Activated naive CD4-positive, alpha-beta T cell treated with anti-CD3 and anti-CD28 coated beads for 36 hours (primary cell): ENCODE data around the gene MUC21. TPM values are rescaled to one million over a fixed set of nuclear protein-coding genes. Genes with fewer than 3 reads are reported as not detected.
"Not testable (repeated sequence)": the region's sequence is repeated elsewhere in the genome, so short reads cannot be mapped to it uniquely, and the experiment has no call there.

Experiments used
- CTCF ChIA-PET: fragments of 350-600 bp; sonication (Branson Sonifier 250); formaldehyde crosslinking; loops from one replicate; lab custom pipeline; 2021; ENCODE audit warnings: antibody characterized with exemption; lab: Charles Lee
- DNase-seq: peaks from one replicate; pipeline ENCODE4 v3.0.0-alpha.2; 2020
- H3K27ac Mint-ChIP-seq: one replicate; pipeline ENCODE4 v1.8.0; 2021; ENCODE audit warnings: mild to moderate bottlenecking, mixed read lengths
- H3K27me3 Mint-ChIP-seq: one replicate; pipeline ENCODE4 v1.8.0; 2021; ENCODE audit warnings: low read depth, mixed read lengths
- H3K36me3 Mint-ChIP-seq: one replicate; pipeline ENCODE4 v1.8.0; 2021; ENCODE audit warnings: low read depth, mixed read lengths
- H3K4me1 Mint-ChIP-seq: one replicate; pipeline ENCODE4 v1.8.0; 2021; ENCODE audit warnings: low read depth, mixed read lengths
- H3K4me3 Mint-ChIP-seq: one replicate; pipeline ENCODE4 v1.8.0; 2021; ENCODE audit warnings: mild to moderate bottlenecking, moderate library complexity, mixed read lengths
- H3K9me3 Mint-ChIP-seq: one replicate; pipeline ENCODE4 v1.8.0; 2021; ENCODE audit warnings: mixed read lengths
- intact Hi-C: fragments of 100-400 bp; cut with micrococcal nuclease; formaldehyde crosslinking; loops from one replicate; pipeline ENCODE4 v1.15.1; 2023
- total RNA-seq, 2 experiments: library from RNA; stranded (reverse); gene quantifications; one replicate each; pipeline ENCODE4 v1.2.3, GENCODE V29; 2021

MUC21 gene
- total RNA-seq, 2 experiments from 2014 or later: not detected

GRCh38 chr6:31017436-31017835, 33.9 kb downstream of the MUC21 start:
- intact Hi-C loops, H3K9me3 Mint-ChIP-seq, H3K27me3 Mint-ChIP-seq, DNase-seq, H3K36me3 Mint-ChIP-seq, H3K27ac Mint-ChIP-seq, H3K4me1 Mint-ChIP-seq, H3K4me3 Mint-ChIP-seq: not testable (repeated sequence)
- CTCF ChIA-PET: interaction anchor here (1.7 kb wide), 1 partner anchor 32 kb away, joined by 3 read pairs; no protein-coding TSS in a partner anchor

GRCh38 chr6:31020057-31020456, 36.5 kb downstream of the MUC21 start:
- CTCF ChIA-PET: interaction anchor here (0.6 kb wide), 1 partner anchor 310 kb away, joined by 3 read pairs; no protein-coding TSS in a partner anchor
- DNase-seq: no peak
- Mint-ChIP-seq H3K4me3 (no peak overlapping the region), H3K27me3 (no peaks in the 10 kb centered on the region), H3K36me3 (no peaks in the 10 kb centered on the region), H3K9me3 (no peaks in the 10 kb centered on the region), H3K27ac (no peak overlapping the region), H3K4me1 (no peaks in the 10 kb centered on the region)
- intact Hi-C loops: no loop called here

GRCh38 chr6:31020631-31021255, 37.2 kb downstream of the MUC21 start:
- H3K36me3 Mint-ChIP-seq, H3K4me1 Mint-ChIP-seq, intact Hi-C loops, H3K27me3 Mint-ChIP-seq, H3K27ac Mint-ChIP-seq, DNase-seq, H3K9me3 Mint-ChIP-seq, CTCF ChIA-PET, H3K4me3 Mint-ChIP-seq: not testable (repeated sequence)

GRCh38 chr6:31021705-31022531, 38.4 kb downstream of the MUC21 start:
- DNase-seq, H3K36me3 Mint-ChIP-seq, H3K27ac Mint-ChIP-seq, H3K4me3 Mint-ChIP-seq, H3K9me3 Mint-ChIP-seq, H3K27me3 Mint-ChIP-seq, H3K4me1 Mint-ChIP-seq, intact Hi-C loops: not testable (repeated sequence)
- CTCF ChIA-PET: interaction anchor here (0.6 kb wide), 1 partner anchor 321 kb away, joined by 4 read pairs; no protein-coding TSS in a partner anchor

GRCh38 chr6:31025595-31025994, 42.1 kb downstream of the MUC21 start:
- DNase-seq: no peak
- CTCF ChIA-PET: interaction anchor here (1.1 kb wide), 1 partner anchor 62 kb away, joined by 3 read pairs; no protein-coding TSS in a partner anchor
- H3K9me3 Mint-ChIP-seq: no peaks in the 10 kb centered on the region
- intact Hi-C loops: no loop called here
- no peak overlapping the region for H3K4me3 Mint-ChIP-seq
- H3K27me3 Mint-ChIP-seq: no peaks in the 10 kb centered on the region
- H3K27ac Mint-ChIP-seq: no peak overlapping the region
- H3K36me3 Mint-ChIP-seq: no peaks in the 10 kb centered on the region
- no peaks in the 10 kb centered on the region for H3K4me1 Mint-ChIP-seq

- intact Hi-C loops: no loop called here
- no peak overlapping the region for H3K27ac Mint-ChIP-seq
- no peaks in the 10 kb centered on the region for H3K36me3 Mint-ChIP-seq
- CTCF ChIA-PET: no interaction called here
- no peak for DNase-seq
- no peaks in the 10 kb centered on the region for H3K9me3 Mint-ChIP-seq
- H3K4me1 Mint-ChIP-seq: peaks cover 4% of the 10 kb centered on the region
- no peaks in the 10 kb centered on the region for H3K27me3 Mint-ChIP-seq
- H3K4me3 Mint-ChIP-seq: no peak overlapping the region
These were observed 47.6 kb downstream of the MUC21 start for GRCh38 chr6:31031095-31031494.

- no peak for DNase-seq
- peaks cover 10% of the 10 kb centered on the region for H3K4me1 Mint-ChIP-seq
- no peaks in the 10 kb centered on the region for H3K36me3 Mint-ChIP-seq
- no peak overlapping the region for H3K27ac Mint-ChIP-seq
- H3K9me3 Mint-ChIP-seq: no peaks in the 10 kb centered on the region
- CTCF ChIA-PET: interaction anchor here (1.0 kb wide), 1 partner anchor 17 kb away, joined by 4 read pairs; no protein-coding TSS in a partner anchor
- no peaks in the 10 kb centered on the region for H3K27me3 Mint-ChIP-seq
- no peak overlapping the region for H3K4me3 Mint-ChIP-seq
- intact Hi-C loops: no loop called here
These were observed 49.6 kb downstream of the MUC21 start for GRCh38 chr6:31033075-31033474.

- CTCF ChIA-PET: interaction anchor here (0.6 to 0.8 kb wide), 3 partner anchors 334 to 583 kb away, joined by 3 read pairs; no protein-coding TSS in a partner anchor
- Mint-ChIP-seq H3K27ac (no peak overlapping the region), H3K9me3 (no peaks in the 10 kb centered on the region), H3K36me3 (no peaks in the 10 kb centered on the region), H3K27me3 (no peaks in the 10 kb centered on the region), H3K4me3 (no peak overlapping the region), H3K4me1 (peaks cover 10% of the 10 kb centered on the region)
- intact Hi-C loops: no loop called here
- DNase-seq: no peak
These were observed 52.5 kb downstream of the MUC21 start for GRCh38 chr6:31035862-31036497.

GRCh38 chr6:31037169-31037568, 53.7 kb downstream of the MUC21 start:
- intact Hi-C loops: no loop called here
- CTCF ChIA-PET: no interaction called here
- H3K4me3 Mint-ChIP-seq: no peak overlapping the region
- H3K9me3 Mint-ChIP-seq: no peaks in the 10 kb centered on the region
- no peaks in the 10 kb centered on the region for H3K36me3 Mint-ChIP-seq
- DNase-seq: no peak
- no peak overlapping the region for H3K27ac Mint-ChIP-seq
- H3K4me1 Mint-ChIP-seq: peaks cover 10% of the 10 kb centered on the region
- H3K27me3 Mint-ChIP-seq: no peaks in the 10 kb centered on the region

DNA sequence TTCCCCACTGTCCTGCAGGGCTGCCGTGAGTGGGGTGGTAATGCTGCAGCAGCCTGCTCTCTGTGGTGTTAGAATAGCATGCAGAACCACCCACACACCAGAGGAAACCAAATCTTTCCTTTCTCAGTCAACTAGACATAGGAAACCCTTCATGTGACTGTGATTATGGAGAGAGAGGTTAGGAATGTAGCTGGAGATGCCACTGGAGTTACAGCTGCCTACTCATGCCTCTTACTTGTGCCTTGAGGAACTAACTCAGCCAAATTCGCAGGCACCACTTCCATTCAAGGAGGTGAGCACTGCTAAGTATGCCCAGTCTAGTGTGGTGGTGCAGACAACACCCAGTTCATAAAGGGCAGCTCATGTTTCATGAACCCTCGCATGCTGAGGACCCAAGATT, 54.2 kb downstream of the MUC21 start:
- no peak for DNase-seq
- Mint-ChIP-seq H3K27me3 (no peaks in the 10 kb centered on the region), H3K27ac (no peak overlapping the region), H3K9me3 (no peaks in the 10 kb centered on the region), H3K4me1 (peaks cover 10% of the 10 kb centered on the region), H3K36me3 (no peaks in the 10 kb centered on the region), H3K4me3 (no peak overlapping the region)
- CTCF ChIA-PET: interaction anchor here (0.6 to 2.0 kb wide), 2 partner anchors 13 to 209 kb away, joined by 5 to 6 read pairs; no protein-coding TSS in a partner anchor
- intact Hi-C loops: no loop called here

GRCh38 chr6:31038559-31038958, 55.0 kb downstream of the MUC21 start:
- intact Hi-C loops: no loop called here
- no peak overlapping the region for H3K27ac Mint-ChIP-seq
- H3K9me3 Mint-ChIP-seq: no peaks in the 10 kb centered on the region
- no peaks in the 10 kb centered on the region for H3K36me3 Mint-ChIP-seq
- no peak overlapping the region for H3K4me3 Mint-ChIP-seq
- CTCF ChIA-PET: interaction anchor here (1.6 to 2.0 kb wide), 2 partner anchors 41 to 210 kb away, joined by 6 to 8 read pairs; no protein-coding TSS in a partner anchor
- no peak for DNase-seq
- peaks cover 13% of the 10 kb centered on the region for H3K4me1 Mint-ChIP-seq
- no peaks in the 10 kb centered on the region for H3K27me3 Mint-ChIP-seq
